MM.1S (cell line): ENCODE results near the gene DDC.

ENCODE experiments used
- DNase-seq: peaks from one replicate; pipeline ENCODE4 v3.0.0-alpha.2; 2015
- H2AFZ ChIP-seq: fragments of 300-600 bp; sonication (generic); 2 replicates; pipeline ENCODE4 v1.6.0; 2016; ENCODE audit warnings: antibody characterized with exemption, low read length
- H3F3A ChIP-seq: fragments of 300-600 bp; sonication (generic); 2 replicates; pipeline ENCODE4 v1.6.1; 2016; ENCODE audit warnings: mild to moderate bottlenecking, antibody characterized with exemption, low read length, moderate library complexity, mixed read lengths; ENCODE audit not compliant: insufficient read depth
- H3K27ac ChIP-seq: fragments of 300-600 bp; sonication (generic); 2 replicates; pipeline ENCODE4 v1.5.1; 2016; ENCODE audit warnings: mild to moderate bottlenecking, low read length
- H3K27me3 ChIP-seq: fragments of 300-600 bp; sonication (generic); replicated peaks from 2 replicates; pipeline ENCODE4 v1.6.0; 2016; ENCODE audit warnings: low read length; ENCODE audit not compliant: insufficient read depth
- H3K36me3 ChIP-seq: fragments of 300-600 bp; sonication (generic); replicated peaks from 2 replicates; pipeline ENCODE4 v1.6.1; 2016; ENCODE audit warnings: mild to moderate bottlenecking, low read length, mixed read lengths; ENCODE audit not compliant: insufficient read depth
- H3K4me1 ChIP-seq: fragments of 300-600 bp; sonication (generic); 2 replicates; pipeline ENCODE4 v1.6.1; 2016; ENCODE audit warnings: low read length, mixed read lengths
- H3K4me2 ChIP-seq: fragments of 300-600 bp; sonication (generic); 2 replicates; pipeline ENCODE4 v1.6.0; 2016; ENCODE audit warnings: low read depth, low read length
- H3K4me3 ChIP-seq: fragments of 300-600 bp; sonication (generic); 2 replicates; pipeline ENCODE4 v1.5.1; 2016; ENCODE audit warnings: low read length, mixed read lengths
- H3K79me2 ChIP-seq: fragments of 300-600 bp; sonication (generic); 2 replicates; pipeline ENCODE4 v1.6.1; 2016; ENCODE audit warnings: mixed run types, low read length, mixed read lengths
- H3K9ac ChIP-seq: fragments of 300-600 bp; sonication (generic); 2 replicates; pipeline ENCODE4 v1.6.1; 2016; ENCODE audit warnings: low read length, mixed read lengths
- H3K9me2 ChIP-seq: fragments of 300-600 bp; sonication (generic); replicated peaks from 2 replicates; pipeline ENCODE4 v1.6.1; 2016; ENCODE audit warnings: mild to moderate bottlenecking, low read length, mixed read lengths; ENCODE audit not compliant: insufficient read depth
- H3K9me3 ChIP-seq: fragments of 300-600 bp; sonication (generic); replicated peaks from 2 replicates; pipeline ENCODE4 v1.6.1; 2016; ENCODE audit warnings: mild to moderate bottlenecking, low read length, mixed read lengths; ENCODE audit not compliant: insufficient read depth
- H4K20me1 ChIP-seq: fragments of 300-600 bp; sonication (generic); 2 replicates; pipeline ENCODE4 v1.6.1; 2016; ENCODE audit warnings: mild to moderate bottlenecking, low read length, moderate library complexity, mixed read lengths; ENCODE audit not compliant: insufficient read depth
- CTCF ChIP-seq: fragments of 300-600 bp; sonication (generic); IDR thresholded peaks from 2 replicates; pipeline ENCODE4 v1.5.1; 2016; ENCODE audit warnings: antibody characterized with exemption, low read length, mixed read lengths
- EZH2 ChIP-seq: fragments of 300-600 bp; sonication (generic); optimal IDR thresholded peaks from 2 replicates; pipeline ENCODE3; 2017; ENCODE audit warnings: low read depth, mild to moderate bottlenecking, antibody characterized with exemption, low read length, mixed read lengths
- EZH2phosphoT487 ChIP-seq: fragments of 300-600 bp; sonication (generic); IDR thresholded peaks from 2 replicates; pipeline ENCODE4 v1.6.1; 2018; ENCODE audit warnings: antibody characterized with exemption, low read length

Gene DDC

GRCh38 chr7:50431316-50431715 lies 133.9 kb downstream of the DDC start:
- no peak overlapping the region for H3K27ac ChIP-seq
- H3K4me1 ChIP-seq = no peaks in the 10 kb centered on the region
- no peaks in the 10 kb centered on the region for H3K36me3 ChIP-seq
- H3F3A ChIP-seq = no peaks in the 10 kb centered on the region
- no peak for TF ChIP-seq EZH2
- TF ChIP-seq CTCF = no peak
- no peak for TF ChIP-seq EZH2phosphoT487
- H2AFZ ChIP-seq = no peak overlapping the region
- H3K4me2 ChIP-seq = no peak overlapping the region
- DNase-seq = no peak
- H3K27me3 ChIP-seq = no peaks in the 10 kb centered on the region
- H4K20me1 ChIP-seq = no peaks in the 10 kb centered on the region
- no peak overlapping the region for H3K9ac ChIP-seq
- no peaks in the 10 kb centered on the region for H3K79me2 ChIP-seq
- no peaks in the 10 kb centered on the region for H3K9me3 ChIP-seq
- H3K9me2 ChIP-seq = no peaks in the 10 kb centered on the region
- H3K4me3 ChIP-seq = no peak overlapping the region

GRCh38 chr7:50428911-50429310 lies 136.3 kb downstream of the DDC start:
- H2AFZ ChIP-seq = no peak overlapping the region
- H4K20me1 ChIP-seq = no peaks in the 10 kb centered on the region
- no peaks in the 10 kb centered on the region for H3K36me3 ChIP-seq
- H3K4me2 ChIP-seq = no peak overlapping the region
- no peaks in the 10 kb centered on the region for H3K79me2 ChIP-seq
- DNase-seq = no peak
- no peaks in the 10 kb centered on the region for H3F3A ChIP-seq
- H3K9me2 ChIP-seq = no peaks in the 10 kb centered on the region
- H3K9me3 ChIP-seq = no peaks in the 10 kb centered on the region
- no peak overlapping the region for H3K9ac ChIP-seq
- H3K27me3 ChIP-seq = no peaks in the 10 kb centered on the region
- no peak for TF ChIP-seq EZH2phosphoT487
- TF ChIP-seq CTCF = no peak
- TF ChIP-seq EZH2 = no peak
- H3K27ac ChIP-seq = no peak overlapping the region
- no peaks in the 10 kb centered on the region for H3K4me1 ChIP-seq
- no peak overlapping the region for H3K4me3 ChIP-seq

- Histone ChIP-seq H4K20me1 (no peaks in the 10 kb centered on the region), H3K4me2 (no peak overlapping the region), H3K4me3 (no peak overlapping the region), H3K9me2 (no peaks in the 10 kb centered on the region), H2AFZ (no peak overlapping the region), H3K79me2 (no peaks in the 10 kb centered on the region), H3K9me3 (no peaks in the 10 kb centered on the region), H3K4me1 (no peaks in the 10 kb centered on the region), H3K9ac (no peak overlapping the region), H3K27me3 (no peaks in the 10 kb centered on the region), H3K27ac (no peak overlapping the region), H3K36me3 (no peaks in the 10 kb centered on the region), H3F3A (no peaks in the 10 kb centered on the region)
- no peak for TF ChIP-seq EZH2phosphoT487
- TF ChIP-seq EZH2 = no peak
- TF ChIP-seq CTCF = no peak
- DNase-seq = no peak
These were observed 137.7 kb downstream of the DDC start for GRCh38 chr7:50427518-50427917.
